SU-DHL-6 (cell line): ENCODE measurements around the gene SALL3.

ENCODE experiments used
- H2AFZ ChIP-seq: fragments of 200-600 bp; sonication (generic); 2 replicates; pipeline ENCODE4 v1.6.1; 2014; ENCODE audit warnings: low read depth, mild to moderate bottlenecking, moderate library complexity, mixed read lengths, antibody characterized with exemption, low read length; ENCODE audit not compliant: severe bottlenecking
- H3F3A ChIP-seq: fragments of 200-600 bp; shearing (Covaris generic); 2 replicates; pipeline ENCODE4 v1.6.0; 2016; ENCODE audit warnings: antibody characterized with exemption, mild to moderate bottlenecking; ENCODE audit not compliant: insufficient read depth
- H3K27ac ChIP-seq: fragments of 200-600 bp; sonication (generic); 2 replicates; pipeline ENCODE4 v1.5.1; 2016; ENCODE audit warnings: low read depth, mild to moderate bottlenecking, low read length, moderate library complexity, mixed read lengths
- H3K27me3 ChIP-seq: fragments of 200-600 bp; sonication (generic), shearing (Covaris generic); 2 replicates; pipeline ENCODE4 v1.6.0; 2014; ENCODE audit warnings: mild to moderate bottlenecking, low read length
- H3K36me3 ChIP-seq: fragments of 200-600 bp; sonication (generic); 2 replicates; pipeline ENCODE4 v1.6.1; 2014; ENCODE audit warnings: mild to moderate bottlenecking, low read length, mixed read lengths
- H3K4me2 ChIP-seq: fragments of 300-600, 200-600 bp; shearing (Covaris generic), sonication (generic); 2 replicates; pipeline ENCODE4 v1.6.0; 2014; ENCODE audit warnings: low read length, low read depth, mild to moderate bottlenecking; ENCODE audit not compliant: poor library complexity, severe bottlenecking
- H3K4me3 ChIP-seq: fragments of 200-600 bp; sonication (generic); 2 replicates; pipeline ENCODE4 v1.5.1; 2014; ENCODE audit warnings: antibody characterized with exemption, low read length, mild to moderate bottlenecking, mixed read lengths; ENCODE audit not compliant: insufficient read depth, poor library complexity, severe bottlenecking
- H3K79me2 ChIP-seq: fragments of 200-600 bp; sonication (generic); 2 replicates; pipeline ENCODE4 v1.6.1; 2014; ENCODE audit warnings: mild to moderate bottlenecking, low read length, moderate library complexity; ENCODE audit not compliant: insufficient read depth
- H3K9ac ChIP-seq: fragments of 200-600 bp; sonication (generic); 2 replicates; pipeline ENCODE4 v1.7.0; 2014; ENCODE audit warnings: mild to moderate bottlenecking, low read length
- H3K9me2 ChIP-seq: fragments of 200-600 bp; sonication (generic); replicated peaks from 2 replicates; pipeline ENCODE4 v1.6.1; 2014; ENCODE audit warnings: low read length; ENCODE audit not compliant: insufficient read depth
- H3K9me3 ChIP-seq: fragments of 200-600 bp; sonication (generic); 2 replicates; pipeline ENCODE4 v1.6.1; 2014; ENCODE audit warnings: low read length, mixed read lengths; ENCODE audit not compliant: insufficient read depth
- H4K20me1 ChIP-seq: fragments of 200-600 bp; sonication (generic); 2 replicates; pipeline ENCODE4 v1.6.1; 2014; ENCODE audit warnings: low read depth, mild to moderate bottlenecking, antibody characterized with exemption, low read length, moderate library complexity, mixed read lengths
- CTCF ChIP-seq: fragments of 200-600 bp; sonication (generic); IDR thresholded peaks from one replicate; pipeline ENCODE4 v1.5.1; 2017; ENCODE audit warnings: antibody characterized with exemption, mild to moderate bottlenecking, low read length, moderate library complexity; ENCODE audit not compliant: insufficient read depth, poor library complexity, severe bottlenecking
- EZH2phosphoT487 ChIP-seq: fragments of 200-600 bp; sonication (generic), shearing (Covaris generic); conservative IDR thresholded peaks from 2 replicates; pipeline ENCODE4 v1.6.1; 2018; ENCODE audit warnings: mild to moderate bottlenecking, antibody characterized with exemption, low read length, moderate library complexity, mixed read lengths

Gene SALL3

GRCh38 chr18:78984941-78985784 lies 5.5 kb downstream of the SALL3 start:
- no peak for TF ChIP-seq EZH2phosphoT487
- TF ChIP-seq CTCF: peak; percentile 12
- Histone ChIP-seq H3K36me3 (no peaks in the 10 kb centered on the region), H3K27me3 (no peaks in the 10 kb centered on the region), H3K79me2 (no peaks in the 10 kb centered on the region), H3K9me3 (no peaks in the 10 kb centered on the region), H4K20me1 (no peaks in the 10 kb centered on the region), H3K4me2 (no peak overlapping the region), H3F3A (no peaks in the 10 kb centered on the region), H2AFZ (no peak overlapping the region), H3K9me2 (no peaks in the 10 kb centered on the region), H3K27ac (no peak overlapping the region), H3K4me3 (no peak overlapping the region), H3K9ac (no peak overlapping the region)

- H3K4me3 ChIP-seq: no peak overlapping the region
- no peaks in the 10 kb centered on the region for H3K9me3 ChIP-seq
- no peak overlapping the region for H3K4me2 ChIP-seq
- no peaks in the 10 kb centered on the region for H3F3A ChIP-seq
- no peak overlapping the region for H3K9ac ChIP-seq
- no peaks in the 10 kb centered on the region for H4K20me1 ChIP-seq
- no peak overlapping the region for H3K27ac ChIP-seq
- H3K36me3 ChIP-seq: no peaks in the 10 kb centered on the region
- TF ChIP-seq CTCF (no peak), EZH2phosphoT487 (no peak)
- H2AFZ ChIP-seq: no peak overlapping the region
- H3K27me3 ChIP-seq: no peaks in the 10 kb centered on the region
- H3K9me2 ChIP-seq: no peaks in the 10 kb centered on the region
- H3K79me2 ChIP-seq: no peaks in the 10 kb centered on the region
Observed at GRCh38 chr18:78986018-78986481, 6.4 kb downstream of the SALL3 start.

GRCh38 chr18:78991446-78991845 lies 11.8 kb downstream of the SALL3 start:
- no peaks in the 10 kb centered on the region for H3F3A ChIP-seq
- TF ChIP-seq CTCF (no peak), EZH2phosphoT487 (no peak)
- H3K27me3 ChIP-seq: no peaks in the 10 kb centered on the region
- H3K79me2 ChIP-seq: no peaks in the 10 kb centered on the region
- H3K9me3 ChIP-seq: no peaks in the 10 kb centered on the region
- H3K9me2 ChIP-seq: no peaks in the 10 kb centered on the region
- no peak overlapping the region for H2AFZ ChIP-seq
- no peaks in the 10 kb centered on the region for H4K20me1 ChIP-seq
- no peak overlapping the region for H3K27ac ChIP-seq
- no peak overlapping the region for H3K4me3 ChIP-seq
- no peak overlapping the region for H3K4me2 ChIP-seq
- H3K9ac ChIP-seq: no peak overlapping the region
- no peaks in the 10 kb centered on the region for H3K36me3 ChIP-seq
